H9 (cell line): ENCODE results near the gene FBXL7. TPM values are rescaled to one million over a fixed set of nuclear protein-coding genes. Genes with fewer than 3 reads are reported as not detected.

Experiments used
- DNase-seq: peaks from one replicate; pipeline ENCODE4 v3.0.0-alpha.2; 2017
- H2AFZ ChIP-seq: one replicate; pipeline ENCODE4 v1.6.1; 2013; ENCODE audit warnings: mild to moderate bottlenecking, low read length, control low read depth, moderate library complexity
- H2AK5ac ChIP-seq: 2 replicates; pipeline ENCODE4 v1.6.1; 2013; ENCODE audit warnings: low read length, control low read depth, mixed read lengths; ENCODE audit not compliant: insufficient read length
- H2BK120ac ChIP-seq: one replicate; pipeline ENCODE4 v1.6.1; 2013; ENCODE audit warnings: low read depth, mild to moderate bottlenecking, low read length, control low read depth, inconsistent platforms; ENCODE audit not compliant: poor library complexity, severe bottlenecking
- H2BK12ac ChIP-seq: 2 replicates; pipeline ENCODE4 v1.6.1; 2013; ENCODE audit warnings: low read length, control low read depth, mixed read lengths, low read depth; ENCODE audit not compliant: insufficient read length
- H2BK15ac ChIP-seq: 2 replicates; pipeline ENCODE4 v1.6.1; 2013; ENCODE audit warnings: low read depth, low read length, control low read depth
- H2BK20ac ChIP-seq: one replicate; pipeline ENCODE4 v1.6.1; 2013; ENCODE audit warnings: low read depth, mild to moderate bottlenecking, low read length, control low read depth, inconsistent platforms; ENCODE audit not compliant: poor library complexity, severe bottlenecking
- H2BK5ac ChIP-seq: 2 replicates; pipeline ENCODE4 v1.6.1; 2013; ENCODE audit warnings: low read length, control low read depth, mixed read lengths; ENCODE audit not compliant: insufficient read length
- H3K14ac ChIP-seq: 2 replicates; pipeline ENCODE4 v1.6.1; 2013; ENCODE audit warnings: low read length, control low read depth; ENCODE audit not compliant: insufficient read depth
- H3K18ac ChIP-seq: 2 replicates; pipeline ENCODE4 v1.6.1; 2013; ENCODE audit warnings: low read depth, mild to moderate bottlenecking, mixed read lengths, low read length, control low read depth; ENCODE audit not compliant: insufficient read length
- H3K23ac ChIP-seq: 2 replicates; pipeline ENCODE4 v1.6.1; 2013; ENCODE audit warnings: low read length, control low read depth, mixed read lengths, low read depth; ENCODE audit not compliant: insufficient read length
- H3K23me2 ChIP-seq: 2 replicates; pipeline ENCODE4 v1.6.1; 2013; ENCODE audit warnings: low read depth, mild to moderate bottlenecking, mixed read lengths, low read length, control low read depth; ENCODE audit not compliant: insufficient read length, poor library complexity, severe bottlenecking
- H3K27ac ChIP-seq: 2 replicates; pipeline ENCODE4 v1.5.1; 2013; ENCODE audit warnings: low read length, control low read depth, mixed read lengths, low read depth; ENCODE audit not compliant: insufficient read length
- H3K27me3 ChIP-seq: 2 replicates; pipeline ENCODE4 v1.6.1; 2013; ENCODE audit warnings: low read length, control low read depth, inconsistent platforms; ENCODE audit not compliant: insufficient read depth
- H3K4ac ChIP-seq: 2 replicates; pipeline ENCODE4 v1.6.1; 2013; ENCODE audit warnings: low read depth, mild to moderate bottlenecking, control low read depth, inconsistent platforms, low read length, moderate library complexity
- H3K4me1 ChIP-seq: 2 replicates; pipeline ENCODE4 v1.6.1; 2013; ENCODE audit warnings: low read length, control low read depth, inconsistent platforms; ENCODE audit not compliant: insufficient read depth
- H3K4me2 ChIP-seq: 2 replicates; pipeline ENCODE4 v1.6.1; 2013; ENCODE audit warnings: low read length, control low read depth, mixed read lengths; ENCODE audit not compliant: insufficient read length, insufficient read depth
- H3K56ac ChIP-seq: 2 replicates; pipeline ENCODE4 v1.6.1; 2013; ENCODE audit warnings: low read depth, mild to moderate bottlenecking, mixed read lengths, low read length, control low read depth; ENCODE audit not compliant: insufficient read length
- H3K79me1 ChIP-seq: 2 replicates; pipeline ENCODE4 v1.6.1; 2013; ENCODE audit warnings: low read depth, mild to moderate bottlenecking, moderate library complexity, low read length, control low read depth, inconsistent platforms; ENCODE audit not compliant: insufficient read depth, poor library complexity, severe bottlenecking
- H3K79me2 ChIP-seq: 2 replicates; pipeline ENCODE4 v1.6.1; 2013; ENCODE audit warnings: low read length, control low read depth, inconsistent platforms; ENCODE audit not compliant: insufficient read depth
- H3K9ac ChIP-seq: 2 replicates; pipeline ENCODE4 v1.6.1; 2013; ENCODE audit warnings: low read length, control low read depth, mixed read lengths; ENCODE audit not compliant: insufficient read length; ENCODE audit errors: extremely low read depth
- H3K9me3 ChIP-seq: one replicate; pipeline ENCODE4 v1.6.1; 2013; ENCODE audit warnings: low read depth, low read length, inconsistent platforms; ENCODE audit not compliant: control insufficient read depth
- H3T11ph ChIP-seq: one replicate; pipeline ENCODE4 v1.6.1; 2013; ENCODE audit warnings: mild to moderate bottlenecking, low read length, control low read depth, inconsistent platforms
- H4K20me1 ChIP-seq: one replicate; pipeline ENCODE4 v1.6.1; 2013; ENCODE audit not compliant: control insufficient read depth, insufficient read length, insufficient read depth
- H4K5ac ChIP-seq: 2 replicates; pipeline ENCODE4 v1.6.1; 2013; ENCODE audit warnings: low read depth, mild to moderate bottlenecking, mixed read lengths, low read length, control low read depth; ENCODE audit not compliant: insufficient read length
- H4K8ac ChIP-seq: replicated peaks from 2 replicates; pipeline ENCODE4 v1.6.1; 2013; ENCODE audit warnings: low read length, control low read depth, mixed read lengths, low read depth; ENCODE audit not compliant: insufficient read length
- H4K91ac ChIP-seq: 2 replicates; pipeline ENCODE4 v1.6.1; 2013; ENCODE audit warnings: low read depth, mild to moderate bottlenecking, moderate library complexity, mixed read lengths, low read length, control low read depth; ENCODE audit not compliant: insufficient read length
- H3K27ac Mint-ChIP-seq, 3 experiments: 2 replicates in 2 of 3; 3 replicates in 1 of 3; pipeline ENCODE4 v1.8.0; 2020 to 2021; ENCODE audit warnings: mixed read lengths in 3 of 3, mild to moderate bottlenecking in 1 of 3, moderate library complexity in 1 of 3
- H3K27me3 Mint-ChIP-seq: 2 replicates; pipeline ENCODE4 v1.8.0; 2021; ENCODE audit warnings: low read depth, mild to moderate bottlenecking, moderate library complexity, mixed read lengths
- H3K36me3 Mint-ChIP-seq, 3 experiments: 2 replicates in 2 of 3; 3 replicates in 1 of 3; pipeline ENCODE4 v1.8.0; 2020 to 2021; ENCODE audit warnings: low read depth in 3 of 3, mixed read lengths in 3 of 3; ENCODE audit not compliant: insufficient read depth in 1 of 3
- H3K4me1 Mint-ChIP-seq, 2 experiments: 2 replicates each; pipeline ENCODE4 v1.8.0; 2020; ENCODE audit warnings: mixed read lengths in 2 of 2
- H3K4me3 Mint-ChIP-seq, 2 experiments: 2 replicates in 1 of 2; 3 replicates in 1 of 2; pipeline ENCODE4 v1.8.0; 2020 to 2021; ENCODE audit warnings: mild to moderate bottlenecking in 2 of 2, mixed read lengths in 2 of 2, moderate library complexity in 1 of 2
- H3K9me3 Mint-ChIP-seq, 2 experiments: 2 replicates in 1 of 2; 3 replicates in 1 of 2; pipeline ENCODE4 v1.8.0; 2020; ENCODE audit warnings: mild to moderate bottlenecking in 2 of 2, mixed read lengths in 2 of 2, moderate library complexity in 1 of 2
- WGBS: extraction: QIAGEN DNeasy Blood & Tissue Kit; methylation state at CpG from one replicate; pipeline ENCODE4 v1.1.7; 2013; ENCODE audit warnings: missing lambda C conversion rate, low lambda C conversion rate, mixed read lengths; ENCODE audit not compliant: insufficient read length; ENCODE audit errors: extremely low coverage; 5-methylcytosine and 5-hydroxymethylcytosine counted together
- total RNA-seq: library from RNA; stranded (reverse); gene quantifications from 2 replicates; pipeline ENCODE4 v1.2.1, GENCODE V29; 2021
- TF ChIP-seq, protein P1 (sequence below): fragments of 200-600 bp; sonication (generic); conservative IDR thresholded peaks from 3 replicates; pipeline ENCODE4 v1.8.0; 2021; ENCODE audit warnings: antibody characterized with exemption, mild to moderate bottlenecking

The FBXL7 gene
- total RNA-seq, 1 experiment from 2014 or later = 14.6 TPM

DNA sequence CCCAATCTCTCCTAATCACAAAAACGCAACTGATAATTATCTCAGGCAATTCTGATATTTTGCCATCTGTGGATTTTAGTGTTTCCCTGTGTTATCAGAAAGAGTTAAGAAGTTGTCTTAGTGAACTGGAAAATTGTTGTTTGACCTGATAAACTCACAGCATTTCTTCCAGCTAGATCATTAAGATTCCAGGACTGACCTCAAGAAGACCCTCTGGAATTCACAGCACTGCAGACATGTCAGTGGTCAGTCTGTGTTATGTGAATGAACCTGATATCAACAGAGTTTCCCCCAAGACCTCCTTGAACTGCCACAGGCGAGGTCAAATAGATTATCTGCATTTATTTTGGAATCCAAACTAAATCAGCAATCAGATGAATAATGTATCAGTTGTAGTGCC lies 174.7 kb downstream of the FBXL7 start:
- no CpG with 5 or more reads among the region's 2 CpGs for WGBS
- H3K27ac Mint-ChIP-seq = no peak overlapping the region
- Histone ChIP-seq H2BK5ac (no peak overlapping the region), H3K4ac (no peak overlapping the region), H4K91ac (no peak overlapping the region), H2BK120ac (no peak overlapping the region), H2AK5ac (no peak overlapping the region), H3K79me1 (no peaks in the 10 kb centered on the region), H3K56ac (no peak overlapping the region), H4K5ac (no peak overlapping the region), H3K18ac (no peak overlapping the region), H2AFZ (no peak overlapping the region), H2BK15ac (no peak overlapping the region), H4K8ac (no peak overlapping the region), H3K27me3 (no peaks in the 10 kb centered on the region), H3K79me2 (no peaks in the 10 kb centered on the region), H4K20me1 (no peaks in the 10 kb centered on the region), H3K9ac (no peak overlapping the region), H2BK12ac (no peak overlapping the region), H3K4me2 (no peak overlapping the region), H3K14ac (no peak overlapping the region), H3K9me3 (no peaks in the 10 kb centered on the region), H3K4me1 (no peaks in the 10 kb centered on the region), H3K27ac (no peak overlapping the region), H3T11ph (no peak overlapping the region), H2BK20ac (no peak overlapping the region), H3K23ac (no peak overlapping the region), H3K23me2 (no peaks in the 10 kb centered on the region)
- TF ChIP-seq, protein P1, sequence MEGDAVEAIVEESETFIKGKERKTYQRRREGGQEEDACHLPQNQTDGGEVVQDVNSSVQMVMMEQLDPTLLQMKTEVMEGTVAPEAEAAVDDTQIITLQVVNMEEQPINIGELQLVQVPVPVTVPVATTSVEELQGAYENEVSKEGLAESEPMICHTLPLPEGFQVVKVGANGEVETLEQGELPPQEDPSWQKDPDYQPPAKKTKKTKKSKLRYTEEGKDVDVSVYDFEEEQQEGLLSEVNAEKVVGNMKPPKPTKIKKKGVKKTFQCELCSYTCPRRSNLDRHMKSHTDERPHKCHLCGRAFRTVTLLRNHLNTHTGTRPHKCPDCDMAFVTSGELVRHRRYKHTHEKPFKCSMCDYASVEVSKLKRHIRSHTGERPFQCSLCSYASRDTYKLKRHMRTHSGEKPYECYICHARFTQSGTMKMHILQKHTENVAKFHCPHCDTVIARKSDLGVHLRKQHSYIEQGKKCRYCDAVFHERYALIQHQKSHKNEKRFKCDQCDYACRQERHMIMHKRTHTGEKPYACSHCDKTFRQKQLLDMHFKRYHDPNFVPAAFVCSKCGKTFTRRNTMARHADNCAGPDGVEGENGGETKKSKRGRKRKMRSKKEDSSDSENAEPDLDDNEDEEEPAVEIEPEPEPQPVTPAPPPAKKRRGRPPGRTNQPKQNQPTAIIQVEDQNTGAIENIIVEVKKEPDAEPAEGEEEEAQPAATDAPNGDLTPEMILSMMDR = no peak
- H3K27me3 Mint-ChIP-seq = no peaks in the 10 kb centered on the region; the same call in 1 of the 2 replicates
- no peak for DNase-seq
- H3K36me3 Mint-ChIP-seq = peaks cover 0 to 2% (median 0%) of the 10 kb centered on the region in 3 experiments; a peak in 3 of 7 replicates
- no peaks in the 10 kb centered on the region for H3K9me3 Mint-ChIP-seq
- peaks cover 23 to 33% of the 10 kb centered on the region in 2 experiments for H3K4me1 Mint-ChIP-seq
- H3K4me3 Mint-ChIP-seq = no peak overlapping the region
